IMR-90 (cell line): ENCODE results near the gene PRAC1. TPM values are rescaled to one million over a fixed set of nuclear protein-coding genes. Genes with fewer than 3 reads are reported as not detected.

Source experiments
- ATAC-seq: fragments of 200-7000 bp; cut with Tn5 transposase; 2 replicates; pipeline ENCODE4 v1.9.1; 2020; ENCODE audit warnings: low read depth, mild to moderate bottlenecking, moderate library complexity
- BruUV-seq: library from RNA; stranded (reverse); fragments of 400-500 nt; replicated peaks from 2 replicates; lab custom pipeline; 2021; lab: Mats Ljungman, UMichigan
- CTCF ChIA-PET: fragments of 300-600 bp; formaldehyde crosslinking; extraction: SDS; loops from one replicate; lab custom pipeline; 2021; ENCODE audit warnings: antibody characterized with exemption; lab: Yijun Ruan, JAX
- POLR2A ChIA-PET: fragments of 300-600 bp; sonication (Branson Sonifier 250); formaldehyde crosslinking; loops from one replicate; lab custom pipeline; 2022; ENCODE audit warnings: antibody characterized with exemption; ENCODE audit not compliant: unreplicated experiment; lab: Charles Lee
- DNase-seq: peaks from one replicate; pipeline ENCODE4 v3.0.0; 2013
- H2AFZ ChIP-seq: replicated peaks from 2 replicates; pipeline ENCODE3; 2013; ENCODE audit warnings: low read length, mild to moderate bottlenecking; ENCODE audit not compliant: poor library complexity
- H2AK5ac ChIP-seq: 2 replicates; pipeline ENCODE4 v1.6.1; 2013; ENCODE audit warnings: low read depth, low read length, inconsistent platforms
- H2AK9ac ChIP-seq: replicated peaks from 2 replicates; pipeline ENCODE3; 2013; ENCODE audit warnings: mild to moderate bottlenecking, low read depth, low read length, moderate library complexity; ENCODE audit not compliant: poor library complexity
- H2BK120ac ChIP-seq: 2 replicates; pipeline ENCODE4 v1.6.1; 2013; ENCODE audit warnings: low read depth, low read length, inconsistent platforms
- H2BK15ac ChIP-seq: 3 replicates; pipeline ENCODE4 v1.6.1; 2013; ENCODE audit warnings: low read depth, low read length, inconsistent platforms
- H2BK20ac ChIP-seq: 2 replicates; pipeline ENCODE4 v1.6.1; 2013; ENCODE audit warnings: low read depth, mild to moderate bottlenecking, inconsistent platforms, low read length, moderate library complexity
- H2BK5ac ChIP-seq: 2 replicates; pipeline ENCODE4 v1.6.1; 2013; ENCODE audit warnings: mild to moderate bottlenecking, low read depth, low read length, inconsistent platforms; ENCODE audit not compliant: poor library complexity, severe bottlenecking
- H3K14ac ChIP-seq: replicated peaks from 2 replicates; pipeline ENCODE4 v1.6.1; 2013; ENCODE audit warnings: low read depth, low read length, inconsistent platforms
- H3K18ac ChIP-seq: 2 replicates; pipeline ENCODE4 v1.6.1; 2013; ENCODE audit warnings: low read depth, low read length, control low read depth
- H3K23ac ChIP-seq: 2 replicates; pipeline ENCODE4 v1.6.1; 2013; ENCODE audit warnings: low read depth, low read length, inconsistent platforms
- H3K27ac ChIP-seq: 2 replicates; pipeline ENCODE4 v1.5.1; 2013; ENCODE audit warnings: mild to moderate bottlenecking, control low read depth, low read length; ENCODE audit not compliant: insufficient read depth
- H3K27me3 ChIP-seq: 2 replicates; pipeline ENCODE4 v1.6.1; 2013; ENCODE audit warnings: low read length; ENCODE audit not compliant: control insufficient read depth, insufficient read depth
- H3K36me3 ChIP-seq: 2 replicates; pipeline ENCODE4 v1.6.1; 2013; ENCODE audit warnings: low read length, mixed read lengths; ENCODE audit not compliant: control insufficient read depth, insufficient read depth
- H3K4ac ChIP-seq: 2 replicates; pipeline ENCODE4 v1.6.1; 2013; ENCODE audit warnings: low read depth, low read length, inconsistent platforms
- H3K4me1 ChIP-seq: 2 replicates; pipeline ENCODE4 v1.6.1; 2013; ENCODE audit warnings: low read length, mixed read lengths; ENCODE audit not compliant: control insufficient read depth, insufficient read depth
- H3K4me2 ChIP-seq: 2 replicates; pipeline ENCODE4 v1.6.1; 2013; ENCODE audit warnings: low read depth, mild to moderate bottlenecking, control low read depth, low read length, moderate library complexity
- H3K4me3 ChIP-seq: 2 replicates; pipeline ENCODE4 v1.5.1; 2013; ENCODE audit warnings: low read depth, mild to moderate bottlenecking, control low read depth, low read length, moderate library complexity; ENCODE audit not compliant: insufficient read depth
- H3K56ac ChIP-seq: 2 replicates; pipeline ENCODE4 v1.6.1; 2013; ENCODE audit warnings: low read length, inconsistent platforms; ENCODE audit not compliant: insufficient read depth; ENCODE audit errors: extremely low read depth
- H3K79me1 ChIP-seq, 2 experiments: 2 replicates each; pipeline ENCODE4 v1.6.1; 2013; ENCODE audit warnings: low read length in 2 of 2, inconsistent platforms in 1 of 2, low read depth in 1 of 2
- H3K9ac ChIP-seq: 2 replicates; pipeline ENCODE4 v1.6.1; 2013; ENCODE audit warnings: low read depth, low read length, control low read depth
- H3K9me1 ChIP-seq: 2 replicates; pipeline ENCODE4 v1.6.1; 2013; ENCODE audit warnings: low read length, inconsistent platforms; ENCODE audit not compliant: insufficient read depth
- H3K9me3 ChIP-seq: 2 replicates; pipeline ENCODE4 v1.6.1; 2013; ENCODE audit warnings: low read length; ENCODE audit not compliant: control insufficient read depth, insufficient read depth
- H4K20me1 ChIP-seq: 2 replicates; pipeline ENCODE4 v1.6.1; 2013; ENCODE audit warnings: low read length, inconsistent platforms; ENCODE audit not compliant: insufficient read depth
- H4K5ac ChIP-seq: 2 replicates; pipeline ENCODE4 v1.6.1; 2013; ENCODE audit warnings: mild to moderate bottlenecking, low read depth, low read length, control low read depth
- H4K8ac ChIP-seq, 2 experiments: 2 replicates each; pipeline ENCODE4 v1.6.1; 2013; ENCODE audit warnings: low read depth in 2 of 2, low read length in 2 of 2, control low read depth in 1 of 2, inconsistent platforms in 1 of 2
- H4K91ac ChIP-seq: 2 replicates; pipeline ENCODE4 v1.6.1; 2013; ENCODE audit warnings: low read depth, low read length, inconsistent platforms; ENCODE audit not compliant: insufficient read depth
- CHD1 ChIP-seq: IDR thresholded peaks from 2 replicates; pipeline ENCODE4 v1.6.1; 2012; ENCODE audit warnings: low read depth, low read length, improper control_type of control experiment
- MAFK ChIP-seq: IDR thresholded peaks from 2 replicates; pipeline ENCODE4 v1.6.1; 2012; ENCODE audit warnings: low read depth, low read length, improper control_type of control experiment
- MAZ ChIP-seq: IDR thresholded peaks from 2 replicates; pipeline ENCODE4 v1.6.1; 2012; ENCODE audit warnings: low read depth, mild to moderate bottlenecking, low read length, improper control_type of control experiment, moderate library complexity, borderline replicate concordance
- MXI1 ChIP-seq: IDR thresholded peaks from 2 replicates; pipeline ENCODE4 v1.6.1; 2012; ENCODE audit warnings: low read depth, mild to moderate bottlenecking, low read length, moderate library complexity, borderline replicate concordance
- RAD21 ChIP-seq: IDR thresholded peaks from 2 replicates; pipeline ENCODE4 v1.6.1; 2012; ENCODE audit warnings: low read length, improper control_type of control experiment
- RCOR1 ChIP-seq: IDR thresholded peaks from 2 replicates; pipeline ENCODE4 v1.6.1; 2012; ENCODE audit warnings: mild to moderate bottlenecking, low read length, improper control_type of control experiment; ENCODE audit not compliant: insufficient replicate concordance
- RFX5 ChIP-seq: IDR thresholded peaks from 2 replicates; pipeline ENCODE4 v1.8.0; 2012; ENCODE audit warnings: low read depth, mild to moderate bottlenecking, low read length, moderate library complexity
- USF2 ChIP-seq: fragments of 150-350 bp; IDR thresholded peaks from 2 replicates; pipeline ENCODE4 v1.6.1; 2017; ENCODE audit warnings: mild to moderate bottlenecking, antibody characterized with exemption, low read length, low read depth
- WGBS, 2 experiments: methylation state at CpG; one replicate each; pipeline versions ENCODE4 v1.1.5 to v1.1.7; 2013; ENCODE audit warnings: missing lambda C conversion rate in 2 of 2; ENCODE audit not compliant: insufficient read length in 1 of 2; ENCODE audit errors: extremely low coverage in 2 of 2; 5-methylcytosine and 5-hydroxymethylcytosine counted together
- dilution Hi-C: fragments of 300-500 bp; cut with HindIII; formaldehyde crosslinking; loops from one replicate; pipeline ENCODE4 v1.14.3; 2018; ENCODE audit warnings: low sequenced_read_pairs; ENCODE audit not compliant: unreplicated experiment
- in situ Hi-C: fragments of 300-500 bp; cut with MboI; formaldehyde crosslinking; loops from 3 replicates; pipeline ENCODE4 v1.14.3; 2019; ENCODE audit warnings: low sequenced_read_pairs, inconsistent platforms, mixed read lengths
- intact Hi-C: fragments of 100-400 bp; cut with micrococcal nuclease; formaldehyde crosslinking; loops from 2 replicates; pipeline ENCODE4 v1.10.0; 2022
- polyA plus RNA-seq, 3 experiments: library from polyadenylated mRNA; depleted of rRNA; stranded (reverse); fragments of >200 nt; gene quantifications; 2 replicates each; pipeline ENCODE4 v1.2.3, GENCODE V29; 2012; ENCODE audit warnings: low replicate concordance in 1 of 3
- total RNA-seq: library from RNA; depleted of rRNA; stranded (reverse); fragments of >200 nt; gene quantifications from 2 replicates; pipeline ENCODE4 v1.2.3, GENCODE V29; 2012
- TF ChIP-seq, protein P1 (sequence below): conservative IDR thresholded peaks from 2 replicates; pipeline ENCODE4 v1.5.1; 2012; ENCODE audit warnings: mild to moderate bottlenecking, low read depth, low read length, improper control_type of control experiment
- TF ChIP-seq, protein P2 (sequence below): fragments of 150-350 bp; IDR thresholded peaks from 2 replicates; pipeline ENCODE4 v1.6.1; 2016; ENCODE audit warnings: low read depth, mild to moderate bottlenecking, low read length, moderate library complexity, borderline replicate concordance

PRAC1 gene
- total and polyA plus RNA-seq, 2 of the 4 experiments (the other 2 are of a cell fraction): not detected

DNA sequence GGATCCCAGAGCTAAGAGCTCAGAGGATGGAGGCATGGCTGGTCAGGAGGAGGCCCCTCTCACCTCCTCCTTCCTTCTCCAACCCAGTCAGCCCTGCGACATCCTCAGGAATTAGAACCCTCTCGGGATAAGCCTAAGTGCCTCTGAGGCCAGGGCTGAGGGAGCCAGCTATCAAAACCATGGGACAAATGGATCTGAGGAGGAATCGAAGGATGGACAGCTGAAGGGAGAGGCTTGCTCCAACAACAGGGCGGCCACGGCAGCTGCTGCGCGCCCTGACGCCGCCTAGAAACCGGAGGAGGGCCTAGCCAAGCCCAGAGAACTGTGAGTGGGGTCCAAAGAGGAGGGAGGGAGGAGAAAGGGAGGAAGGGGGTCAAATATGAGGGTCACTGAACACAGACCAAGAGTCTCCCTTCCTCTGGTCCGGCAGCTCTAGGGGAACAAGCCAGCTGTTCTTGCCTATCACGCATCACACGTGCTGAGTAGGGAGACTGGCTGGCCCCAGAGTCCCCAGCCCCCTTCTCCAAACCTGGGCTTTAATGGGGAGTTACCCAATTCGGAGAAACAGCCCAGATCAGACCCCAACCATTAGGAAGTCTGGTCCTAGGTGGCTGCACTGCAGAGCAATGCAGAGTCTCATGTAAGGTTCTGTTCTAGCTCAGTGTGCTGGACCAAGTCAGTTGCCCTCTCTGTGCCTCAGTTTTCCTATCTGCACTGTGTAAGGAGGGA is 12.2 kb upstream of the PRAC1 start:
- Histone ChIP-seq H2BK15ac (no peak overlapping the region), H2AK9ac (no peak overlapping the region), H3K36me3 (no peaks in the 10 kb centered on the region), H2BK120ac (no peak overlapping the region), H3K23ac (no peak overlapping the region), H3K14ac (no peak overlapping the region), H4K91ac (no peak overlapping the region), H3K4me2 (no peak overlapping the region), H4K20me1 (no peaks in the 10 kb centered on the region), H3K4ac (no peak overlapping the region), H3K4me3 (no peak overlapping the region), H3K18ac (no peak overlapping the region), H3K4me1 (no peaks in the 10 kb centered on the region), H3K27ac (no peak overlapping the region), H3K79me1 (no peaks in the 10 kb centered on the region), H3K9me1 (no peaks in the 10 kb centered on the region), H4K5ac (no peak overlapping the region), H2AK5ac (no peak overlapping the region), H2BK20ac (no peak overlapping the region), H3K56ac (no peak overlapping the region), H2AFZ (no peak overlapping the region), H4K8ac (no peak overlapping the region), H2BK5ac (no peak overlapping the region), H3K27me3 (peaks cover 95% of the 10 kb centered on the region), H3K9me3 (peaks cover 7% of the 10 kb centered on the region), H3K9ac (no peak overlapping the region)
- in situ Hi-C loops: loop anchor here (10.0 kb wide), 1 partner anchor 50 kb away; no protein-coding TSS in a partner anchor
- CTCF ChIA-PET: interaction anchor here (0.8 kb wide), 1 partner anchor 12 kb away, joined by 3 read pairs; no protein-coding TSS in a partner anchor
- no peak for DNase-seq
- TF ChIP-seq, protein P1, sequence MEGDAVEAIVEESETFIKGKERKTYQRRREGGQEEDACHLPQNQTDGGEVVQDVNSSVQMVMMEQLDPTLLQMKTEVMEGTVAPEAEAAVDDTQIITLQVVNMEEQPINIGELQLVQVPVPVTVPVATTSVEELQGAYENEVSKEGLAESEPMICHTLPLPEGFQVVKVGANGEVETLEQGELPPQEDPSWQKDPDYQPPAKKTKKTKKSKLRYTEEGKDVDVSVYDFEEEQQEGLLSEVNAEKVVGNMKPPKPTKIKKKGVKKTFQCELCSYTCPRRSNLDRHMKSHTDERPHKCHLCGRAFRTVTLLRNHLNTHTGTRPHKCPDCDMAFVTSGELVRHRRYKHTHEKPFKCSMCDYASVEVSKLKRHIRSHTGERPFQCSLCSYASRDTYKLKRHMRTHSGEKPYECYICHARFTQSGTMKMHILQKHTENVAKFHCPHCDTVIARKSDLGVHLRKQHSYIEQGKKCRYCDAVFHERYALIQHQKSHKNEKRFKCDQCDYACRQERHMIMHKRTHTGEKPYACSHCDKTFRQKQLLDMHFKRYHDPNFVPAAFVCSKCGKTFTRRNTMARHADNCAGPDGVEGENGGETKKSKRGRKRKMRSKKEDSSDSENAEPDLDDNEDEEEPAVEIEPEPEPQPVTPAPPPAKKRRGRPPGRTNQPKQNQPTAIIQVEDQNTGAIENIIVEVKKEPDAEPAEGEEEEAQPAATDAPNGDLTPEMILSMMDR: no peak
- TF ChIP-seq MAZ (no peak), USF2 (no peak), RCOR1 (no peak), RAD21 (no peak), MAFK (no peak), MXI1 (no peak), RFX5 (no peak), CHD1 (no peak)
- TF ChIP-seq, protein P2, sequence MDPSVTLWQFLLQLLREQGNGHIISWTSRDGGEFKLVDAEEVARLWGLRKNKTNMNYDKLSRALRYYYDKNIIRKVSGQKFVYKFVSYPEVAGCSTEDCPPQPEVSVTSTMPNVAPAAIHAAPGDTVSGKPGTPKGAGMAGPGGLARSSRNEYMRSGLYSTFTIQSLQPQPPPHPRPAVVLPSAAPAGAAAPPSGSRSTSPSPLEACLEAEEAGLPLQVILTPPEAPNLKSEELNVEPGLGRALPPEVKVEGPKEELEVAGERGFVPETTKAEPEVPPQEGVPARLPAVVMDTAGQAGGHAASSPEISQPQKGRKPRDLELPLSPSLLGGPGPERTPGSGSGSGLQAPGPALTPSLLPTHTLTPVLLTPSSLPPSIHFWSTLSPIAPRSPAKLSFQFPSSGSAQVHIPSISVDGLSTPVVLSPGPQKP: no peak
- no peak for ATAC-seq
- no TSS peak for BruUV-seq
- POLR2A ChIA-PET: no interaction called here
- dilution Hi-C loops: no loop called here
- WGBS, 2 experiments: 7% methylated on average over 3 of the region's 14 CpGs; no CpG with 5 or more reads in 1 of the 2 experiments
- intact Hi-C loops: no loop called here
